IMR-90 (cell line): ENCODE data around the gene TMEM132A.
"Not testable (repeated sequence)": the region's sequence is repeated elsewhere in the genome, so short reads cannot be mapped to it uniquely, and the experiment has no call there.

ENCODE experiments used
- CEBPB ChIP-seq: IDR thresholded peaks from 2 replicates; pipeline ENCODE4 v1.6.1; 2012; ENCODE audit warnings: low read depth, low read length, improper control_type of control experiment
- CHD1 ChIP-seq: IDR thresholded peaks from 2 replicates; pipeline ENCODE4 v1.6.1; 2012; ENCODE audit warnings: low read depth, low read length, improper control_type of control experiment
- CTCF ChIP-seq: conservative IDR thresholded peaks from 2 replicates; pipeline ENCODE4 v1.5.1; 2012; ENCODE audit warnings: mild to moderate bottlenecking, low read depth, low read length, improper control_type of control experiment
- POLR2A ChIP-seq: IDR thresholded peaks from 2 replicates; pipeline ENCODE4 v1.6.1; 2012; ENCODE audit warnings: mild to moderate bottlenecking, low read depth, low read length
- RAD21 ChIP-seq: IDR thresholded peaks from 2 replicates; pipeline ENCODE4 v1.6.1; 2012; ENCODE audit warnings: low read length, improper control_type of control experiment
- RFX5 ChIP-seq: IDR thresholded peaks from 2 replicates; pipeline ENCODE4 v1.8.0; 2012; ENCODE audit warnings: low read depth, mild to moderate bottlenecking, low read length, moderate library complexity
- TF ChIP-seq, protein P1 (sequence below): fragments of 150-350 bp; IDR thresholded peaks from 2 replicates; pipeline ENCODE4 v1.6.1; 2017; ENCODE audit warnings: mild to moderate bottlenecking, antibody characterized with exemption, low read length, low read depth

- not testable (repeated sequence) for TF ChIP-seq CTCF, RAD21, RFX5, POLR2A, CEBPB, CHD1
- TF ChIP-seq, protein P1, sequence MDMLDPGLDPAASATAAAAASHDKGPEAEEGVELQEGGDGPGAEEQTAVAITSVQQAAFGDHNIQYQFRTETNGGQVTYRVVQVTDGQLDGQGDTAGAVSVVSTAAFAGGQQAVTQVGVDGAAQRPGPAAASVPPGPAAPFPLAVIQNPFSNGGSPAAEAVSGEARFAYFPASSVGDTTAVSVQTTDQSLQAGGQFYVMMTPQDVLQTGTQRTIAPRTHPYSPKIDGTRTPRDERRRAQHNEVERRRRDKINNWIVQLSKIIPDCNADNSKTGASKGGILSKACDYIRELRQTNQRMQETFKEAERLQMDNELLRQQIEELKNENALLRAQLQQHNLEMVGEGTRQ, result not testable (repeated sequence)
These were observed 14.5 kb upstream of the TMEM132A start for GRCh38 chr11:60909680-60910280.
